SK-N-SH treated with all-trans-retinoic acid at 6 μM for 48 hours (cell line): ENCODE results near the gene TMEM82.

Source experiments
- ATAC-seq: fragments of 200-7000 bp; cut with Tn5 transposase; 3 replicates; pipeline ENCODE4 v1.9.1; 2020; ENCODE audit warnings: mild to moderate bottlenecking, moderate library complexity
- ARNTL ChIP-seq: fragments of 450-650 bp; formaldehyde crosslinking; IDR thresholded peaks from 2 replicates; pipeline ENCODE4 v1.5.0; 2020; ENCODE audit warnings: low read depth, mild to moderate bottlenecking, moderate library complexity, borderline replicate concordance
- BACH2 ChIP-seq: fragments of 250-450 bp; sonication (Bioruptor Pico); IDR thresholded peaks from 2 replicates; pipeline ENCODE4 v1.9.0; 2021; ENCODE audit warnings: mild to moderate bottlenecking, borderline replicate concordance
- CREB5 ChIP-seq: fragments of 250-450 bp; sonication (Bioruptor Pico); IDR thresholded peaks from 2 replicates; pipeline ENCODE4 v1.5.1; 2020; ENCODE audit warnings: low read depth, mild to moderate bottlenecking, moderate library complexity
- CSRNP3 ChIP-seq: fragments of 250-450 bp; sonication (Bioruptor Pico); IDR thresholded peaks from 2 replicates; pipeline ENCODE4 v1.5.1; 2021; ENCODE audit warnings: mild to moderate bottlenecking, moderate library complexity
- ESRRG ChIP-seq: fragments of 250-450 bp; sonication (Bioruptor Pico); IDR thresholded peaks from 2 replicates; pipeline ENCODE4 v1.6.1; 2021; ENCODE audit warnings: mild to moderate bottlenecking
- ISL1 ChIP-seq: fragments of 250-450 bp; sonication (Bioruptor Pico); IDR thresholded peaks from 2 replicates; pipeline ENCODE4 v2.1.2; 2022; ENCODE audit warnings: mild to moderate bottlenecking, moderate library complexity
- OSR1 ChIP-seq: fragments of 250-450 bp; sonication (Bioruptor Pico); IDR thresholded peaks from 2 replicates; pipeline ENCODE4 v1.8.0; 2022; ENCODE audit warnings: moderate library complexity, mild to moderate bottlenecking, inconsistent platforms
- PATZ1 ChIP-seq: fragments of 250-450 bp; sonication (Bioruptor Pico); IDR thresholded peaks from 2 replicates; pipeline ENCODE4 v1.8.0; 2020; ENCODE audit warnings: mild to moderate bottlenecking, moderate library complexity, borderline replicate concordance
- PPARA ChIP-seq: fragments of 250-450 bp; sonication (Bioruptor Pico); IDR thresholded peaks from 2 replicates; pipeline ENCODE4 v1.5.0; 2020; ENCODE audit warnings: mild to moderate bottlenecking, borderline replicate concordance
- SNAI2 ChIP-seq: fragments of 250-450 bp; sonication (Bioruptor Pico); IDR thresholded peaks from 2 replicates; pipeline ENCODE4 v1.5.0; 2020; ENCODE audit warnings: mild to moderate bottlenecking, moderate library complexity
- TOX ChIP-seq: fragments of 250-450 bp; sonication (Bioruptor Pico); IDR thresholded peaks from 2 replicates; pipeline ENCODE4 v1.8.0; 2021; ENCODE audit warnings: mild to moderate bottlenecking, moderate library complexity, borderline replicate concordance
- TSHZ2 ChIP-seq: fragments of 250-450 bp; sonication (Bioruptor Pico); IDR thresholded peaks from 2 replicates; pipeline ENCODE4 v1.5.0; 2020; ENCODE audit warnings: mild to moderate bottlenecking, moderate library complexity
- ZC3H10 ChIP-seq: fragments of 250-450 bp; sonication (Bioruptor Pico); IDR thresholded peaks from 2 replicates; pipeline ENCODE4 v1.5.1; 2021; ENCODE audit warnings: mild to moderate bottlenecking, moderate library complexity
- ZFP3 ChIP-seq: fragments of 250-450 bp; sonication (Bioruptor Pico); IDR thresholded peaks from 2 replicates; pipeline ENCODE4 v1.5.0; 2020; ENCODE audit warnings: mild to moderate bottlenecking, moderate library complexity
- ZFP30 ChIP-seq: fragments of 450-650 bp; formaldehyde crosslinking; IDR thresholded peaks from 2 replicates; pipeline ENCODE4 v1.5.0; 2022; ENCODE audit warnings: mild to moderate bottlenecking, moderate library complexity
- ZNF565 ChIP-seq: fragments of 450-650 bp; formaldehyde crosslinking; conservative IDR thresholded peaks from 2 replicates; pipeline ENCODE4 v1.5.0; 2020; ENCODE audit warnings: low read depth, mild to moderate bottlenecking, moderate library complexity
- ZNF70 ChIP-seq: fragments of 450-650 bp; formaldehyde crosslinking; IDR thresholded peaks from 2 replicates; pipeline ENCODE4 v1.5.0; 2020; ENCODE audit warnings: mild to moderate bottlenecking, moderate library complexity

The TMEM82 gene

GRCh38 chr1:15706751-15707150 lies 35.5 kb upstream of the TMEM82 start:
- no peak for ATAC-seq
- TF ChIP-seq ZNF70 (no peak), ZFP30 (CRISPR knock-in tag) (no peak), PATZ1 (CRISPR knock-in tag) (no peak), ZNF565 (CRISPR knock-in tag) (no peak), CSRNP3 (CRISPR knock-in tag) (no peak)

- TF ChIP-seq CSRNP3 (CRISPR knock-in tag) (no peak), ZFP30 (CRISPR knock-in tag) (no peak), PATZ1 (CRISPR knock-in tag) (no peak), OSR1 (CRISPR knock-in tag) (no peak), ARNTL (CRISPR knock-in tag) (no peak), ZNF70 (no peak), ZNF565 (CRISPR knock-in tag) (no peak), ISL1 (no peak), BACH2 (no peak), TOX (no peak)
- TF ChIP-seq, all 23 proteins: peak for 0
- ATAC-seq: no peak
Measured at GRCh38 chr1:15707239-15707925, 34.9 kb upstream of the TMEM82 start.

- TF ChIP-seq ZNF565 (CRISPR knock-in tag) (no peak), ESRRG (CRISPR knock-in tag) (no peak), PPARA (CRISPR knock-in tag) (no peak), ARNTL (CRISPR knock-in tag) (no peak), CREB5 (no peak), ZC3H10 (CRISPR knock-in tag) (no peak), TSHZ2 (CRISPR knock-in tag) (no peak), OSR1 (CRISPR knock-in tag) (no peak), SNAI2 (no peak), ZFP30 (CRISPR knock-in tag) (no peak), ZFP3 (no peak)
- ATAC-seq: no peak
Measured at GRCh38 chr1:15708486-15709137, 33.7 kb upstream of the TMEM82 start.
